ENCODE measurements around the gene ETS1. TPM values are rescaled to one million over a fixed set of nuclear protein-coding genes. Genes with fewer than 3 reads are reported as not detected.

The ETS1 gene
- total RNA-seq, 1 experiment from 2014 or later: 29.9 TPM

GRCh38 chr11:128492903-128493569 is 94.3 kb downstream of the ETS1 start:
- Histone ChIP-seq H3K27me3 (ENCODE audit: insufficient read depth, low read length) (no peaks in the 10 kb centered on the region), H3K18ac (ENCODE audit: insufficient read length, low read depth, low read length) (no peak overlapping the region)
- no CpG with 5 or more reads among the region's 5 CpGs for WGBS (ENCODE audit: extremely low coverage, insufficient read length, low lambda C conversion rate)

More at GRCh38 chr11:128492903-128493569, 94.3 kb downstream of the ETS1 start:
- peaks cover 3% of the 10 kb centered on the region for H3K79me1 ChIP-seq (ENCODE audit: insufficient read depth, low read depth, low read length, poor library complexity, severe bottlenecking)
- H2BK120ac ChIP-seq (ENCODE audit: low read depth, low read length, poor library complexity, severe bottlenecking): no peak overlapping the region
- no peak for DNase-seq
- H3K4me1 ChIP-seq (ENCODE audit: insufficient read depth, low read length): peaks cover 7% of the 10 kb centered on the region
- no peak overlapping the region for H3K4me3 Mint-ChIP-seq
- H2AK5ac ChIP-seq (ENCODE audit: insufficient read length, low read length): no peak overlapping the region
- H2BK15ac ChIP-seq (ENCODE audit: low read depth, low read length): no peak overlapping the region
- H3K9me3 Mint-ChIP-seq: no peaks in the 10 kb centered on the region
- 0 out of 7 replicates have a peak overlapping the region, but pooled peaks of 1 of the 3 experiments have one; percentile 25 for H3K27ac Mint-ChIP-seq
- H3K36me3 Mint-ChIP-seq (ENCODE audit: insufficient read depth in 1 of 3, low read depth in 3 of 3): peaks cover 0 to 15% (median 0%) of the 10 kb centered on the region in 3 experiments; a peak in 3 of 7 replicates
- no peak overlapping the region for H3K23ac ChIP-seq (ENCODE audit: insufficient read length, low read depth, low read length)
- no peak overlapping the region for H2BK12ac ChIP-seq (ENCODE audit: insufficient read length, low read depth, low read length)
- TF ChIP-seq CTCF (conservative IDR thresholded peaks at IDR 0.05): no peak
- no peaks in the 10 kb centered on the region for H3K27me3 Mint-ChIP-seq (ENCODE audit: low read depth)
- no peaks in the 10 kb centered on the region for H3K79me2 ChIP-seq (ENCODE audit: insufficient read depth, low read length)
- no peaks in the 10 kb centered on the region for H3K9me3 ChIP-seq (ENCODE audit: control insufficient read depth, low read depth, low read length)
- no peaks in the 10 kb centered on the region for H4K20me1 ChIP-seq (ENCODE audit: control insufficient read depth, insufficient read depth, insufficient read length)
- no peak overlapping the region for H3K4ac ChIP-seq (ENCODE audit: low read depth, low read length)
- no peak overlapping the region for H3K56ac ChIP-seq (ENCODE audit: insufficient read length, low read depth, low read length)
- no peak overlapping the region for H3K9ac ChIP-seq (ENCODE audit: extremely low read depth, insufficient read length, low read length)
- H3K4me1 Mint-ChIP-seq: peaks cover 15 to 20% of the 10 kb centered on the region in 2 experiments
- no peak overlapping the region for H3T11ph ChIP-seq (ENCODE audit: low read length)
- no peak overlapping the region for H4K8ac ChIP-seq (replicated peaks; ENCODE audit: insufficient read length, low read depth, low read length)
- H2BK20ac ChIP-seq (ENCODE audit: low read depth, low read length, poor library complexity, severe bottlenecking): no peak overlapping the region
- no peak overlapping the region for H4K5ac ChIP-seq (ENCODE audit: insufficient read length, low read depth, low read length)
- H2AFZ ChIP-seq (ENCODE audit: low read length): no peak overlapping the region
- no peaks in the 10 kb centered on the region for H3K23me2 ChIP-seq (ENCODE audit: insufficient read length, low read depth, low read length, poor library complexity, severe bottlenecking)
- H3K27ac ChIP-seq (ENCODE audit: insufficient read length, low read depth, low read length): no peak overlapping the region
- no peak overlapping the region for H2BK5ac ChIP-seq (ENCODE audit: insufficient read length, low read length)
- no peak overlapping the region for H4K91ac ChIP-seq (ENCODE audit: insufficient read length, low read depth, low read length)
- no peak overlapping the region for H3K4me2 ChIP-seq (ENCODE audit: insufficient read depth, insufficient read length, low read length)
- H3K14ac ChIP-seq (ENCODE audit: insufficient read depth, low read length): no peak overlapping the region; the same call in 1 of the 2 replicates

Measured in H9 (cell line).